ENCODE data around the gene KCNE1. TPM values are rescaled to one million over a fixed set of nuclear protein-coding genes. Genes with fewer than 3 reads are reported as not detected.

KCNE1 gene
- total and polyA plus RNA-seq, 2 donors from 2014 or later: 2.5 to 4.4 TPM

GRCh38 chr21:34530261-34530660 lies 18.3 kb upstream of the KCNE1 start:
- Histone ChIP-seq H3K27ac (ENCODE audit: low read depth in 2 of 2, low read length in 2 of 2) (no peak overlapping the region), H3K27me3 (ENCODE audit: control insufficient read depth, insufficient read depth, low read length) (no peaks in the 10 kb centered on the region), H3K9ac (ENCODE audit: low read length in 3 of 3) (no peak overlapping the region), H3K4me1 (ENCODE audit: control insufficient read depth in 2 of 3, insufficient read depth in 2 of 3, low read depth in 1 of 3, low read length in 3 of 3) (peaks cover 0 to 10% (median 7%) of the 10 kb centered on the region in 3 donors), H3K4me3 (ENCODE audit: low read length in 3 of 3) (no peak overlapping the region), H3K36me3 (ENCODE audit: control insufficient read depth in 2 of 3, insufficient read depth in 3 of 3, low read length in 3 of 3) (no peaks in the 10 kb centered on the region), H3K9me3 (ENCODE audit: control insufficient read depth in 2 of 3, insufficient read depth in 1 of 3, low read length in 3 of 3) (no peaks in the 10 kb centered on the region)
- intact Hi-C loops (cut with DNase I): no loop called here
- TF ChIP-seq, protein P1, sequence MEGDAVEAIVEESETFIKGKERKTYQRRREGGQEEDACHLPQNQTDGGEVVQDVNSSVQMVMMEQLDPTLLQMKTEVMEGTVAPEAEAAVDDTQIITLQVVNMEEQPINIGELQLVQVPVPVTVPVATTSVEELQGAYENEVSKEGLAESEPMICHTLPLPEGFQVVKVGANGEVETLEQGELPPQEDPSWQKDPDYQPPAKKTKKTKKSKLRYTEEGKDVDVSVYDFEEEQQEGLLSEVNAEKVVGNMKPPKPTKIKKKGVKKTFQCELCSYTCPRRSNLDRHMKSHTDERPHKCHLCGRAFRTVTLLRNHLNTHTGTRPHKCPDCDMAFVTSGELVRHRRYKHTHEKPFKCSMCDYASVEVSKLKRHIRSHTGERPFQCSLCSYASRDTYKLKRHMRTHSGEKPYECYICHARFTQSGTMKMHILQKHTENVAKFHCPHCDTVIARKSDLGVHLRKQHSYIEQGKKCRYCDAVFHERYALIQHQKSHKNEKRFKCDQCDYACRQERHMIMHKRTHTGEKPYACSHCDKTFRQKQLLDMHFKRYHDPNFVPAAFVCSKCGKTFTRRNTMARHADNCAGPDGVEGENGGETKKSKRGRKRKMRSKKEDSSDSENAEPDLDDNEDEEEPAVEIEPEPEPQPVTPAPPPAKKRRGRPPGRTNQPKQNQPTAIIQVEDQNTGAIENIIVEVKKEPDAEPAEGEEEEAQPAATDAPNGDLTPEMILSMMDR (IDR thresholded peaks at IDR 0.05; ENCODE audit: borderline replicate concordance, extremely low read depth, insufficient read depth): no peak
- DNase-seq (no peak), FAIRE-seq (no peak)

DNA sequence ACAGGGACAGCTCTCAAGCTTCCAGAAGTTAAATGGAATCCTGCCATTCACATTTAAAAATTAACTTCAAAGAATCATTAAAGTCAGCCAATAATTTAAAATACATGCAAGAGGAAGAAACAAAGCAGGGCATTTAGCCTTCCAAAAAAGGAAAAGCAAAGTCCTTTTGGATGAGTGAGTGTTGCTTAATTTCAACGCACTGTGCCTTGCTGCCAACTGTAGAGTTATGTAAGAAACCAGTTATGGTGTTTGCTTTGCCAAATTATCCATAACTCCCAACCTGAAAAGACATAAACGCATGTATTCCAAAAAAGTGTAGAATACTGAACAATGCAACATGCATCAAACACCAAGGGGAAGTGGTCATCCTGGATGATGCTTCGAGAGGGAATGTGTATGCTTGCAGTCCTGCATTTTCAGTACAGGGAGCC lies 16.1 kb upstream of the KCNE1 start:
- Histone ChIP-seq H3K4me1 (ENCODE audit: control insufficient read depth in 2 of 3, insufficient read depth in 2 of 3, low read depth in 1 of 3, low read length in 3 of 3) (peaks cover 0 to 13% (median 10%) of the 10 kb centered on the region in 3 donors), H3K27me3 (ENCODE audit: control insufficient read depth, insufficient read depth, low read length) (no peaks in the 10 kb centered on the region), H3K9ac (ENCODE audit: low read length in 3 of 3) (no peak overlapping the region), H3K27ac (ENCODE audit: low read depth in 2 of 2, low read length in 2 of 2) (peak overlapping the region; percentile 29 to 98), H3K36me3 (ENCODE audit: control insufficient read depth in 2 of 3, insufficient read depth in 3 of 3, low read length in 3 of 3) (peaks cover 0 to 2% (median under 1%) of the 10 kb centered on the region in 3 donors), H3K9me3 (ENCODE audit: control insufficient read depth in 2 of 3, insufficient read depth in 1 of 3, low read length in 3 of 3) (no peaks in the 10 kb centered on the region), H3K4me3 (ENCODE audit: low read length in 3 of 3) (no peak overlapping the region)
- FAIRE-seq (peak; percentile 67), DNase-seq (no peak)
- TF ChIP-seq, protein P1 (IDR thresholded peaks at IDR 0.05; ENCODE audit: borderline replicate concordance, extremely low read depth, insufficient read depth): no peak
- intact Hi-C loops (cut with DNase I): no loop called here

DNA sequence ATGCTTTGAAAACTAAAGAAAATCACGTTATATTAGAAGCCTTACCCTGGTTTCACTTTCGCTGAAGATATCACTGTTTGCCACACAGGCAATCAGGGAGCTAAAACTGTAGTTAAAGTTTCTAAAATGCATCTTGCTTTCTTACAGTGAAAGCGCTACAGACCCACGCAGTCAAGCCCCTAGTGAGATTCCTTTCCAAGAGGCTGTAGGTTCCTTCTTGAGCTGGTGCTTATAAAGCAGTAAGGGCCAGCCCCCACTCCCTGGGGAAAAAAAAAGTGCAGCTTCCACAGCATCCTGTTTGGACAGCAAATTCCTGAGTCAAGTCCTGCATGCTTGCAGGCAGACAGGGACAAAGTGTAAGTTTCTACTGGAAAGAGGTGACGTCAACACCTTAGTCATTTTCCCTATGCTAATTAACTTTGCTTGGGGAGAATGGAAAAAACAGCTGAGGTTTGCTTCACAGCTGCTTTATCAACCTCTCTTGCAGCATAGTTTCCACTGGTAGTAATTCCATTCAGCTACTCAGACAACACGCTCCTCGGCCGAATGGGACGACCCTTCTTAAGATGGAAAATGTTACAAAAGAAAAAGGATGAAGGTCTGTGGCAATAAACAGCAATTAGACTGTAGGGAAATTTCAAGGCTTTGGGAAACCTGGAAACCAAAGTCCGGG lies 14.7 kb upstream of the KCNE1 start:
- Histone ChIP-seq H3K9me3 (ENCODE audit: control insufficient read depth in 2 of 3, insufficient read depth in 1 of 3, low read length in 3 of 3) (no peaks in the 10 kb centered on the region), H3K27me3 (ENCODE audit: control insufficient read depth, insufficient read depth, low read length) (no peaks in the 10 kb centered on the region), H3K4me3 (ENCODE audit: low read length in 3 of 3) (peak overlapping the region; percentile 33 to 94 (median 68)), H3K9ac (ENCODE audit: low read length in 3 of 3) (peak overlapping the region; percentile 22 to 97 (median 92)), H3K4me1 (ENCODE audit: control insufficient read depth in 2 of 3, insufficient read depth in 2 of 3, low read depth in 1 of 3, low read length in 3 of 3) (peaks cover 0 to 21% (median 16%) of the 10 kb centered on the region in 3 donors), H3K27ac (ENCODE audit: low read depth in 2 of 2, low read length in 2 of 2) (peak overlapping the region; percentile 86 to 98), H3K36me3 (ENCODE audit: control insufficient read depth in 2 of 3, insufficient read depth in 3 of 3, low read length in 3 of 3) (peaks cover 0 to 13% (median 5%) of the 10 kb centered on the region in 3 donors)
- FAIRE-seq: peak; percentile 97
- TF ChIP-seq, protein P1 (IDR thresholded peaks at IDR 0.05; ENCODE audit: borderline replicate concordance, extremely low read depth, insufficient read depth): no peak
- peak in 4 of 5 donors; percentile 87 to 97 (median 92) for DNase-seq
- intact Hi-C loops (cut with DNase I): no loop called here

Measured in kidney (tissue), 14 donors.